Measurements from ENCODE around the gene GNB1. TPM values are rescaled to one million over a fixed set of nuclear protein-coding genes. Genes with fewer than 3 reads are reported as not detected.

GNB1 gene
- total and polyA plus RNA-seq, 2 of the 4 experiments (the other 2 are of a cell fraction) = 73.5 to 371 TPM

DNA sequence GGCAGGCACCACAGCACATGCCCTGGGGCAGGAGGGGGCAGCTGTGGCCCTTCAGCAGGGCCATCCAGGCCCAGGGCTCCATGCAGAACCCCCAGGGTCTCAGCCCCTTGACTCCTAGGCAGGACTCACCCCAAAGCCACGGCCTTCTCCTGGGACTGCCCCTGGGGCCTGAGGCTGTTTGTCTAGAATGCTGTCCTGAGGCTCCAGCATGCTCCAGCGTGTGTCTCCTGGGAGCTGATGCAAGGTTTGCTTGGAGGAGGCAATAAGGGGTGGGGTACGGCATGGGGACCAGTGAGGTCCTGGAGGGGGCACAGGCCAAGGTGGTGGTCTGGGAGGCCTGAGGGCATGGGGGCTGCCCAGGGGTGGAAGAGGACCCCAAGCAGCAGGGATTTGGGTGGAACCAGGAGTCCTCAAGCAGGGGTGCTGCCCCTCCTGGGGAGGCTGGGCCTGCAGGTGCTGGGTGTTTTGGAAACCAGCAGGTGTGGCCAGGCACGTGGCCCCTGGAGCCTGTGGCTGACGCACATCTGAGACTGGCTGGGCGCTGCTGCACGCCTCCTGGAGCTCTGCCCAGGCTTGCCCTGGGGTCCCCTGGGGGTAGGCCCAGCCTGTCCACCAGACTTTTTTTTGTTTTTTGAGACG is 16.3 kb upstream of the GNB1 start:
- Histone ChIP-seq H4K20me1 (ENCODE audit: insufficient read depth, low read length) (peaks cover 6% of the 10 kb centered on the region; the same call in 1 of the 2 replicates), H3K4me1 (ENCODE audit: control insufficient read depth, insufficient read depth, low read length) (peaks cover 4% of the 10 kb centered on the region), H2BK20ac (ENCODE audit: low read depth, low read length) (no peak overlapping the region), H2AFZ (replicated peaks; ENCODE audit: low read length, poor library complexity) (peak overlapping the region; percentile 27), H4K8ac (ENCODE audit: low read depth in 2 of 2, low read length in 2 of 2) (no peak overlapping the region), H3K4ac (ENCODE audit: low read depth, low read length) (no peak overlapping the region; the same call in 1 of the 2 replicates), H3K9ac (ENCODE audit: low read depth, low read length) (no peak overlapping the region), H3K9me1 (ENCODE audit: insufficient read depth, low read length) (peaks cover 2% of the 10 kb centered on the region; the same call in 1 of the 2 replicates), H3K4me3 (ENCODE audit: insufficient read depth, low read depth, low read length) (no peak overlapping the region), H3K79me1 (ENCODE audit: low read depth in 1 of 2, low read length in 2 of 2) (peaks cover 0 to 30% of the 10 kb centered on the region in 2 experiments; a peak in 2 of 4 replicates), H3K27ac (ENCODE audit: insufficient read depth, low read length) (peak overlapping the region; percentile 31; the same call in 1 of the 2 replicates), H3K4me2 (ENCODE audit: low read depth, low read length) (no peak overlapping the region), H3K18ac (ENCODE audit: low read depth, low read length) (no peak overlapping the region), H2BK5ac (ENCODE audit: low read depth, low read length, poor library complexity, severe bottlenecking) (peak overlapping the region; percentile 2), H3K23ac (ENCODE audit: low read depth, low read length) (no peak overlapping the region; the same call in 1 of the 2 replicates), H2BK15ac (ENCODE audit: low read depth, low read length) (no peak overlapping the region; the same call in 2 of the 3 replicates), H3K27me3 (ENCODE audit: control insufficient read depth, insufficient read depth, low read length) (no peaks in the 10 kb centered on the region), H3K36me3 (ENCODE audit: control insufficient read depth, insufficient read depth, low read length) (no peaks in the 10 kb centered on the region), H3K14ac (replicated peaks; ENCODE audit: low read depth, low read length) (no peak overlapping the region), H2AK9ac (replicated peaks; ENCODE audit: low read depth, low read length, poor library complexity) (peak overlapping the region; percentile 90), H3K56ac (ENCODE audit: extremely low read depth, insufficient read depth, low read length) (no peak overlapping the region), H4K5ac (ENCODE audit: low read depth, low read length) (no peak overlapping the region), H3K9me3 (ENCODE audit: control insufficient read depth, insufficient read depth, low read length) (peaks cover 3% of the 10 kb centered on the region; the same call in 1 of the 2 replicates), H4K91ac (ENCODE audit: insufficient read depth, low read depth, low read length) (no peak overlapping the region), H2AK5ac (ENCODE audit: low read depth, low read length) (peak overlapping the region; percentile 43; the same call in 1 of the 2 replicates), H2BK120ac (ENCODE audit: low read depth, low read length) (no peak overlapping the region)
- no peak for ATAC-seq (ENCODE audit: low read depth)
- no TSS peak for BruUV-seq (replicated peaks)
- WGBS, 2 experiments (ENCODE audit: extremely low coverage in 2 of 2, insufficient read length in 1 of 2) = 86% methylated on average over 6 of the region's 8 CpGs; no CpG with 5 or more reads in 1 of the 2 experiments
- intact Hi-C loops (cut with micrococcal nuclease) (loop anchor here (2.0 to 10.0 kb wide), 2 partner anchors 118 to 332 kb away; partner anchors contain the start of gene SSU72), in situ Hi-C loops (cut with MboI; ENCODE audit: low sequenced_read_pairs) (loop anchor here (10.0 kb wide), 1 partner anchor 122 kb away; no protein-coding TSS in a partner anchor), dilution Hi-C loops (cut with HindIII; ENCODE audit: low sequenced_read_pairs, unreplicated experiment) (no loop called here)
- CTCF ChIA-PET = interaction anchor here (0.6 to 1.5 kb wide), 2 partner anchors 16 to 21 kb away, joined by 3 to 6 read pairs; no protein-coding TSS in a partner anchor
- POLR2A ChIA-PET (ENCODE audit: unreplicated experiment) = no interaction called here
- no peak for DNase-seq
- TF ChIP-seq CEBPB (IDR thresholded peaks at IDR 0.05; ENCODE audit: low read depth, low read length) (no peak), CHD1 (IDR thresholded peaks at IDR 0.05; ENCODE audit: low read depth, low read length) (no peak), MXI1 (IDR thresholded peaks at IDR 0.05; ENCODE audit: borderline replicate concordance, low read depth, low read length) (no peak), POLR2A (IDR thresholded peaks at IDR 0.05; ENCODE audit: low read depth, low read length) (no peak), RFX5 (IDR thresholded peaks at IDR 0.05; ENCODE audit: low read depth, low read length) (no peak), FOS (IDR thresholded peaks at IDR 0.05; ENCODE audit: low read depth, low read length) (no peak), RAD21 (IDR thresholded peaks at IDR 0.05; ENCODE audit: low read length) (no peak), MAFK (IDR thresholded peaks at IDR 0.05; ENCODE audit: low read depth, low read length) (no peak), MAZ (IDR thresholded peaks at IDR 0.05; ENCODE audit: borderline replicate concordance, low read depth, low read length) (no peak), NFE2L2 (IDR thresholded peaks at IDR 0.05; ENCODE audit: low read depth, low read length) (no peak), BHLHE40 (IDR thresholded peaks at IDR 0.05; ENCODE audit: low read depth, low read length) (no peak), RCOR1 (IDR thresholded peaks at IDR 0.05; ENCODE audit: insufficient replicate concordance, low read length) (no peak)
- TF ChIP-seq, protein P1, sequence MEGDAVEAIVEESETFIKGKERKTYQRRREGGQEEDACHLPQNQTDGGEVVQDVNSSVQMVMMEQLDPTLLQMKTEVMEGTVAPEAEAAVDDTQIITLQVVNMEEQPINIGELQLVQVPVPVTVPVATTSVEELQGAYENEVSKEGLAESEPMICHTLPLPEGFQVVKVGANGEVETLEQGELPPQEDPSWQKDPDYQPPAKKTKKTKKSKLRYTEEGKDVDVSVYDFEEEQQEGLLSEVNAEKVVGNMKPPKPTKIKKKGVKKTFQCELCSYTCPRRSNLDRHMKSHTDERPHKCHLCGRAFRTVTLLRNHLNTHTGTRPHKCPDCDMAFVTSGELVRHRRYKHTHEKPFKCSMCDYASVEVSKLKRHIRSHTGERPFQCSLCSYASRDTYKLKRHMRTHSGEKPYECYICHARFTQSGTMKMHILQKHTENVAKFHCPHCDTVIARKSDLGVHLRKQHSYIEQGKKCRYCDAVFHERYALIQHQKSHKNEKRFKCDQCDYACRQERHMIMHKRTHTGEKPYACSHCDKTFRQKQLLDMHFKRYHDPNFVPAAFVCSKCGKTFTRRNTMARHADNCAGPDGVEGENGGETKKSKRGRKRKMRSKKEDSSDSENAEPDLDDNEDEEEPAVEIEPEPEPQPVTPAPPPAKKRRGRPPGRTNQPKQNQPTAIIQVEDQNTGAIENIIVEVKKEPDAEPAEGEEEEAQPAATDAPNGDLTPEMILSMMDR (conservative IDR thresholded peaks at IDR 0.05; ENCODE audit: low read depth, low read length) = no peak
- TF ChIP-seq, protein P2, sequence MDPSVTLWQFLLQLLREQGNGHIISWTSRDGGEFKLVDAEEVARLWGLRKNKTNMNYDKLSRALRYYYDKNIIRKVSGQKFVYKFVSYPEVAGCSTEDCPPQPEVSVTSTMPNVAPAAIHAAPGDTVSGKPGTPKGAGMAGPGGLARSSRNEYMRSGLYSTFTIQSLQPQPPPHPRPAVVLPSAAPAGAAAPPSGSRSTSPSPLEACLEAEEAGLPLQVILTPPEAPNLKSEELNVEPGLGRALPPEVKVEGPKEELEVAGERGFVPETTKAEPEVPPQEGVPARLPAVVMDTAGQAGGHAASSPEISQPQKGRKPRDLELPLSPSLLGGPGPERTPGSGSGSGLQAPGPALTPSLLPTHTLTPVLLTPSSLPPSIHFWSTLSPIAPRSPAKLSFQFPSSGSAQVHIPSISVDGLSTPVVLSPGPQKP (IDR thresholded peaks at IDR 0.05; ENCODE audit: borderline replicate concordance, low read depth, low read length) = no peak
- TF ChIP-seq, protein P3, sequence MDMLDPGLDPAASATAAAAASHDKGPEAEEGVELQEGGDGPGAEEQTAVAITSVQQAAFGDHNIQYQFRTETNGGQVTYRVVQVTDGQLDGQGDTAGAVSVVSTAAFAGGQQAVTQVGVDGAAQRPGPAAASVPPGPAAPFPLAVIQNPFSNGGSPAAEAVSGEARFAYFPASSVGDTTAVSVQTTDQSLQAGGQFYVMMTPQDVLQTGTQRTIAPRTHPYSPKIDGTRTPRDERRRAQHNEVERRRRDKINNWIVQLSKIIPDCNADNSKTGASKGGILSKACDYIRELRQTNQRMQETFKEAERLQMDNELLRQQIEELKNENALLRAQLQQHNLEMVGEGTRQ (IDR thresholded peaks at IDR 0.05; ENCODE audit: low read depth, low read length) = no peak

All from IMR-90 (cell line).